ENCODE results near the gene NOM1. TPM values are rescaled to one million over a fixed set of nuclear protein-coding genes. Genes with fewer than 3 reads are reported as not detected.

NOM1 gene
- total and polyA plus RNA-seq, 2 experiments from 2014 or later = 17.7 to 36.5 TPM

DNA sequence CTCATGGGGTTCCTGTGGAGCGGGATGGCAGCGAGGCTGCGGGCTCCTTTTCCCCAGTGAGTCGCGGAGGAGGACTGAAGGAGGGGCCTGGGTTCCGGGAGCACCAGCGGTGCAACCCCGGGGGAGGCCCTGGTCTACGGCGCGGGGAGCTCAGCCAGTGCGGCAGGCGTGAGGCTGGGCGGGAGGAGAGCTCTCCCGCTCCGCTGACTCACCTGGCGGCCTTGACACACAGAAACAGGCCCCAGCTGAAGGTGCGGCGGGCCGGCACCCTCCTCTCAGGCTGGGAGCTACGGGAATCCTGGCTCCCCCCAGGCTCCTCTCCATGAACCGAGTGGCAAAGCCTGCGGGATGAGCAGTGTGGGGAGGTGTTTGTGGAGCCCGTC lies 6.8 kb upstream of the NOM1 start (continued):
- TF ChIP-seq, protein P1, sequence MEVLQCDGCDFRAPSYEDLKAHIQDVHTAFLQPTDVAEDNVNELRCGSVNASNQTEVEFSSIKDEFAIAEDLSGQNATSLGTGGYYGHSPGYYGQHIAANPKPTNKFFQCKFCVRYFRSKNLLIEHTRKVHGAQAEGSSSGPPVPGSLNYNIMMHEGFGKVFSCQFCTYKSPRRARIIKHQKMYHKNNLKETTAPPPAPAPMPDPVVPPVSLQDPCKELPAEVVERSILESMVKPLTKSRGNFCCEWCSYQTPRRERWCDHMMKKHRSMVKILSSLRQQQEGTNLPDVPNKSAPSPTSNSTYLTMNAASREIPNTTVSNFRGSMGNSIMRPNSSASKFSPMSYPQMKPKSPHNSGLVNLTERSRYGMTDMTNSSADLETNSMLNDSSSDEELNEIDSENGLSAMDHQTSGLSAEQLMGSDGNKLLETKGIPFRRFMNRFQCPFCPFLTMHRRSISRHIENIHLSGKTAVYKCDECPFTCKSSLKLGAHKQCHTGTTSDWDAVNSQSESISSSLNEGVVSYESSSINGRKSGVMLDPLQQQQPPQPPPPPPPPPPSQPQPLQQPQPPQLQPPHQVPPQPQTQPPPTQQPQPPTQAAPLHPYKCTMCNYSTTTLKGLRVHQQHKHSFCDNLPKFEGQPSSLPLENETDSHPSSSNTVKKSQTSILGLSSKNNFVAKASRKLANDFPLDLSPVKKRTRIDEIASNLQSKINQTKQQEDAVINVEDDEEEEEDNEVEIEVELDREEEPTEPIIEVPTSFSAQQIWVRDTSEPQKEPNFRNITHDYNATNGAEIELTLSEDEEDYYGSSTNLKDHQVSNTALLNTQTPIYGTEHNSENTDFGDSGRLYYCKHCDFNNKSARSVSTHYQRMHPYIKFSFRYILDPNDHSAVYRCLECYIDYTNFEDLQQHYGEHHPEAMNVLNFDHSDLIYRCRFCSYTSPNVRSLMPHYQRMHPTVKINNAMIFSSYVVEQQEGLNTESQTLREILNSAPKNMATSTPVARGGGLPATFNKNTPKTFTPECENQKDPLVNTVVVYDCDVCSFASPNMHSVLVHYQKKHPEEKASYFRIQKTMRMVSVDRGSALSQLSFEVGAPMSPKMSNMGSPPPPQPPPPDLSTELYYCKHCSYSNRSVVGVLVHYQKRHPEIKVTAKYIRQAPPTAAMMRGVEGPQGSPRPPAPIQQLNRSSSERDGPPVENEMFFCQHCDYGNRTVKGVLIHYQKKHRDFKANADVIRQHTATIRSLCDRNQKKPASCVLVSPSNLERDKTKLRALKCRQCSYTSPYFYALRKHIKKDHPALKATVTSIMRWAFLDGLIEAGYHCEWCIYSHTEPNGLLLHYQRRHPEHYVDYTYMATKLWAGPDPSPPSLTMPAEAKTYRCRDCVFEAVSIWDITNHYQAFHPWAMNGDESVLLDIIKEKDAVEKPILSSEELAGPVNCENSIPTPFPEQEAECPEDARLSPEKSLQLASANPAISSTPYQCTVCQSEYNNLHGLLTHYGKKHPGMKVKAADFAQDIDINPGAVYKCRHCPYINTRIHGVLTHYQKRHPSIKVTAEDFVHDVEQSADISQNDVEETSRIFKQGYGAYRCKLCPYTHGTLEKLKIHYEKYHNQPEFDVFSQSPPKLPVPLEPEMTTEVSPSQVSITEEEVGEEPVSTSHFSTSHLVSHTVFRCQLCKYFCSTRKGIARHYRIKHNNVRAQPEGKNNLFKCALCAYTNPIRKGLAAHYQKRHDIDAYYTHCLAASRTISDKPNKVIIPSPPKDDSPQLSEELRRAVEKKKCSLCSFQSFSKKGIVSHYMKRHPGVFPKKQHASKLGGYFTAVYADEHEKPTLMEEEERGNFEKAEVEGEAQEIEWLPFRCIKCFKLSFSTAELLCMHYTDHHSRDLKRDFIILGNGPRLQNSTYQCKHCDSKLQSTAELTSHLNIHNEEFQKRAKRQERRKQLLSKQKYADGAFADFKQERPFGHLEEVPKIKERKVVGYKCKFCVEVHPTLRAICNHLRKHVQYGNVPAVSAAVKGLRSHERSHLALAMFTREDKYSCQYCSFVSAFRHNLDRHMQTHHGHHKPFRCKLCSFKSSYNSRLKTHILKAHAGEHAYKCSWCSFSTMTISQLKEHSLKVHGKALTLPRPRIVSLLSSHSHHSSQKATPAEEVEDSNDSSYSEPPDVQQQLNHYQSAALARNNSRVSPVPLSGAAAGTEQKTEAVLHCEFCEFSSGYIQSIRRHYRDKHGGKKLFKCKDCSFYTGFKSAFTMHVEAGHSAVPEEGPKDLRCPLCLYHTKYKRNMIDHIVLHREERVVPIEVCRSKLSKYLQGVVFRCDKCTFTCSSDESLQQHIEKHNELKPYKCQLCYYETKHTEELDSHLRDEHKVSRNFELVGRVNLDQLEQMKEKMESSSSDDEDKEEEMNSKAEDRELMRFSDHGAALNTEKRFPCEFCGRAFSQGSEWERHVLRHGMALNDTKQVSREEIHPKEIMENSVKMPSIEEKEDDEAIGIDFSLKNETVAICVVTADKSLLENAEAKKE (CRISPR knock-in tag; IDR thresholded peaks at IDR 0.05) = no peak
- TF ChIP-seq ZNF114 (CRISPR knock-in tag; IDR thresholded peaks at IDR 0.05) (no peak), STAT1 (IDR thresholded peaks at IDR 0.05; ENCODE audit: unreplicated experiment) (no peak), JUNB (IDR thresholded peaks at IDR 0.05; ENCODE audit: unreplicated experiment) (no peak), CREB1 (CRISPR knock-in tag; IDR thresholded peaks at IDR 0.05; ENCODE audit: low read depth) (no peak)
- TF ChIP-seq, protein P2, sequence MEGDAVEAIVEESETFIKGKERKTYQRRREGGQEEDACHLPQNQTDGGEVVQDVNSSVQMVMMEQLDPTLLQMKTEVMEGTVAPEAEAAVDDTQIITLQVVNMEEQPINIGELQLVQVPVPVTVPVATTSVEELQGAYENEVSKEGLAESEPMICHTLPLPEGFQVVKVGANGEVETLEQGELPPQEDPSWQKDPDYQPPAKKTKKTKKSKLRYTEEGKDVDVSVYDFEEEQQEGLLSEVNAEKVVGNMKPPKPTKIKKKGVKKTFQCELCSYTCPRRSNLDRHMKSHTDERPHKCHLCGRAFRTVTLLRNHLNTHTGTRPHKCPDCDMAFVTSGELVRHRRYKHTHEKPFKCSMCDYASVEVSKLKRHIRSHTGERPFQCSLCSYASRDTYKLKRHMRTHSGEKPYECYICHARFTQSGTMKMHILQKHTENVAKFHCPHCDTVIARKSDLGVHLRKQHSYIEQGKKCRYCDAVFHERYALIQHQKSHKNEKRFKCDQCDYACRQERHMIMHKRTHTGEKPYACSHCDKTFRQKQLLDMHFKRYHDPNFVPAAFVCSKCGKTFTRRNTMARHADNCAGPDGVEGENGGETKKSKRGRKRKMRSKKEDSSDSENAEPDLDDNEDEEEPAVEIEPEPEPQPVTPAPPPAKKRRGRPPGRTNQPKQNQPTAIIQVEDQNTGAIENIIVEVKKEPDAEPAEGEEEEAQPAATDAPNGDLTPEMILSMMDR (conservative IDR thresholded peaks at IDR 0.05; ENCODE audit: low read depth in 2 of 2) = no peak

Measured in GM23338 (cell line).